IPS-20b (cell line): ENCODE measurements around the gene CCDC188.

Experiments used
- H3K27ac ChIP-seq: one replicate; pipeline ENCODE4 v1.5.1; 2013; ENCODE audit warnings: low read length
- H3K27me3 ChIP-seq: 2 replicates; pipeline ENCODE4 v1.6.1; 2013; ENCODE audit warnings: mild to moderate bottlenecking, low read length, inconsistent platforms; ENCODE audit not compliant: insufficient read depth
- H3K36me3 ChIP-seq: 2 replicates; pipeline ENCODE4 v1.6.1; 2013; ENCODE audit warnings: low read depth, mild to moderate bottlenecking, inconsistent platforms, low read length, moderate library complexity; ENCODE audit not compliant: insufficient read depth
- H3K4me1 ChIP-seq: 2 replicates; pipeline ENCODE4 v1.6.1; 2013; ENCODE audit warnings: mild to moderate bottlenecking, control low read depth, inconsistent platforms, low read length, moderate library complexity; ENCODE audit not compliant: insufficient read depth
- H3K4me3 ChIP-seq: 2 replicates; pipeline ENCODE4 v1.5.1; 2013; ENCODE audit warnings: mild to moderate bottlenecking, low read length, inconsistent platforms
- H3K9ac ChIP-seq: 2 replicates; pipeline ENCODE4 v1.6.1; 2013; ENCODE audit warnings: low read depth, mild to moderate bottlenecking, inconsistent platforms, low read length, moderate library complexity
- H3K9me3 ChIP-seq: 2 replicates; pipeline ENCODE4 v1.6.1; 2013; ENCODE audit warnings: mild to moderate bottlenecking, low read depth, low read length, inconsistent platforms; ENCODE audit not compliant: insufficient read depth

Gene CCDC188

DNA sequence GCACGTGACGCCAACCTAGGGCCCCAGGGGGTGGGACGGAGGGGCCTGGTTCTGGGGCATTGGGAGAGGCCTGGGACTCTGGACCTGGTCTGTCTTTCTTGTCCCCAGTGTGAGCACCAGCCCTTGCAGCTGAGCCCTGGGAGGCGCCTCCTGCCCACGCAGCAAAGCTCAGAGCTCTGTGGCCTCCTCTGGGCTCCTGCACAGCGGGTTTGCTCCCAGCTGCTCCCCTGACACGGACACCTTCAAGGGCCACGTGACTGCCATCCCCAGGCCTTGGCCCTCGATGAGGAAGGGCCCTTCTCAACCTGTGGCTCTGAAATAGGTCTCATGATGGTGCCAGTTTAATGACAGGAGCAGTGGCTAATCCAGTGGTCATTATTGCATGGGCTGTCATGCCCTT lies 31.5 kb upstream of the CCDC188 start:
- Histone ChIP-seq H3K4me1 (no peaks in the 10 kb centered on the region), H3K9me3 (no peaks in the 10 kb centered on the region), H3K9ac (no peak overlapping the region), H3K4me3 (no peak overlapping the region), H3K27me3 (no peaks in the 10 kb centered on the region), H3K27ac (no peak overlapping the region), H3K36me3 (no peaks in the 10 kb centered on the region)

DNA sequence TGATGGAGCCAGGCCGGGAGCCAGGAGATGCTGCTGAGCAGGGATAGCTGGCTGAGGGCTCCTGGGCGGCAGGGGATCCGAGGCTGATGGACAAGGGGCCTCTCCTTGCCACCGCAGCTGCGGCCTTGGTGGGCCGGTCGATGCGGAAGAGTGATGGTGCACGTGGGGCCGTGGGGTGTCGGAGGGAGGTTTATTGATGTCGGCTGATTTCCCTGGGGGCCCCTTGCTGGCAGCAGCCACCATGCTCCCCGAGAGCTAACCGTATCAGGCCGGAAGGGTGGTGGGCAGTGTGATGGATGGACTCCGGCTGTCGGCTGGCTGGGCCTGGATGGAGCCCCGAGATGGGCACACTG lies 31.0 kb upstream of the CCDC188 start:
- H3K36me3 ChIP-seq = no peaks in the 10 kb centered on the region
- no peaks in the 10 kb centered on the region for H3K27me3 ChIP-seq
- no peak overlapping the region for H3K27ac ChIP-seq
- no peaks in the 10 kb centered on the region for H3K4me1 ChIP-seq
- no peak overlapping the region for H3K4me3 ChIP-seq
- H3K9ac ChIP-seq = no peak overlapping the region
- no peaks in the 10 kb centered on the region for H3K9me3 ChIP-seq

DNA sequence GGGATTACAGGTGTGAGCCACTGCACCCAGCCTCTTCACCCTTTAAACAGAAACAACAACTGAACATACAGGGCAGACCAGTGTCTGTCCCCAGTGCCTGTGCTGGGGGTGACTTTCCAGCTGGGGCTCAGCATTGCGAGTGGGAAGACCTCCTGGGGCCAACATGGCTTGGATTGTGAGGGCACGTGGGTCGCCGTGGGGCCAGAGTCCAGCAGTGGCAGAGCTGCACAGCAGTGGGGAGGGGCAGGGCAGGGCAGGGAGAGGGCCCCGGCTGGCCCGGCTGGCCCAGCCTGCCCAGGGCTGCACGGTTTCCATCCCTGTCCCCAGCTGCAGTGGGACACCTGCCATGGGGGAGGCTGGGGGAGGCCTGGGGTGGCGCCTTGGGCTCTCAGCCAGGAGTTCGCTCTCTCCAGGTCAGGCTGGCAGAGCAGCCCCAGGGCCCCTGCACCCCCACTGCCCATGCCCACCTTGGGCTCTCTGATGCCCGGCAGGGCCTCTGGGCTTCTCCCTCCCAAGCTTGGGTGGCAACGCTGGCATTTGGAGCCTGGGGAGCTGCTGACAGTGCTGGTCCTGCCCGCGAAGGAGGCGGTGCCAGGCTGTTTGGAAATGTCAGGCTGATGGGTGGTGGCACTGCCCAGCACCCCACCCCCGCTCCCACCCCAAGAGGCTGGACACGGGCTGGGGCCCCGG lies 30.5 kb upstream of the CCDC188 start:
- H3K27me3 ChIP-seq = no peaks in the 10 kb centered on the region
- no peak overlapping the region for H3K4me3 ChIP-seq
- no peaks in the 10 kb centered on the region for H3K36me3 ChIP-seq
- no peak overlapping the region for H3K9ac ChIP-seq
- H3K9me3 ChIP-seq = no peaks in the 10 kb centered on the region
- no peaks in the 10 kb centered on the region for H3K4me1 ChIP-seq
- H3K27ac ChIP-seq = no peak overlapping the region

DNA sequence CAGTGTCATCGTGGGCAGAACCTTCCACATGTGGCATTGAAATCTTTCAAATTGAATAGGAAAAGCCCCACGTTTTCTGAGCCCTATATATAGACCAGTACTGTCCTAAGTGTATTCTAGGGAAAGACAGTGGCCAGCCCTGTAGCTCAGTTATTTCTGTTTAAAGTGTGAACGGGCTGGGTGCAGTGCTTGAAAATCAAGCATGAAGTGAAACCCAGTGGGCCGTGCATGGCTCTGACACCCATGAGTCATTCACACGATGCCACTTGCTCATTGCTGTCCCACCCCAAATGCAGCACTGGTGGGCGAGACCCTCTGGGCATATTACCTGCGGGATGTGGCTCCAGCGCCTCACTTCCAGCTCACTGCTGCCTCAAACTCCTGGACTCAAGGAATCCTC lies 29.8 kb upstream of the CCDC188 start:
- no peaks in the 10 kb centered on the region for H3K9me3 ChIP-seq
- H3K4me3 ChIP-seq = no peak overlapping the region
- no peaks in the 10 kb centered on the region for H3K36me3 ChIP-seq
- H3K27me3 ChIP-seq = no peaks in the 10 kb centered on the region
- no peak overlapping the region for H3K9ac ChIP-seq
- H3K4me1 ChIP-seq = no peaks in the 10 kb centered on the region
- H3K27ac ChIP-seq = no peak overlapping the region

DNA sequence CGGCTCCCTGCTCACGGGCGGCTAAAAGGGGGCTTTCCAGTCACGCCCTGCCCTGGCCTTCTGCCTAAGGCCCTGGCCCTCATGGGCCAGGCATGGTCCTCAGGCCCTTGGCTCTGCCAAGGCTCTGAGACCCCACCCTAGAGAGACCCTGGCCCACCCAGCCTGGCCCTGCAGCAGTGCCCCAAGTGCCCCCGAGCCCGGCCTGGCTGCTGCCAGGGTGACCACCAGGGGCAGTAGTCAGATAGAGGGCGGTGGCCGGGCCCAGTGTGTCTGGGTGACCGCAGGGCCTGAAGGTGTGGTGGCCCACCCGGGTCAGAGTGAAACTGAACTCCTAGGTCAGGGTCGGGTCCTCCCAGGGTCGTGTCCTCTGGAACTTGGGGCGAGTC lies 29.4 kb upstream of the CCDC188 start:
- Histone ChIP-seq H3K27ac (no peak overlapping the region), H3K9me3 (no peaks in the 10 kb centered on the region), H3K27me3 (no peaks in the 10 kb centered on the region), H3K9ac (no peak overlapping the region), H3K36me3 (no peaks in the 10 kb centered on the region), H3K4me3 (no peak overlapping the region), H3K4me1 (no peaks in the 10 kb centered on the region)

DNA sequence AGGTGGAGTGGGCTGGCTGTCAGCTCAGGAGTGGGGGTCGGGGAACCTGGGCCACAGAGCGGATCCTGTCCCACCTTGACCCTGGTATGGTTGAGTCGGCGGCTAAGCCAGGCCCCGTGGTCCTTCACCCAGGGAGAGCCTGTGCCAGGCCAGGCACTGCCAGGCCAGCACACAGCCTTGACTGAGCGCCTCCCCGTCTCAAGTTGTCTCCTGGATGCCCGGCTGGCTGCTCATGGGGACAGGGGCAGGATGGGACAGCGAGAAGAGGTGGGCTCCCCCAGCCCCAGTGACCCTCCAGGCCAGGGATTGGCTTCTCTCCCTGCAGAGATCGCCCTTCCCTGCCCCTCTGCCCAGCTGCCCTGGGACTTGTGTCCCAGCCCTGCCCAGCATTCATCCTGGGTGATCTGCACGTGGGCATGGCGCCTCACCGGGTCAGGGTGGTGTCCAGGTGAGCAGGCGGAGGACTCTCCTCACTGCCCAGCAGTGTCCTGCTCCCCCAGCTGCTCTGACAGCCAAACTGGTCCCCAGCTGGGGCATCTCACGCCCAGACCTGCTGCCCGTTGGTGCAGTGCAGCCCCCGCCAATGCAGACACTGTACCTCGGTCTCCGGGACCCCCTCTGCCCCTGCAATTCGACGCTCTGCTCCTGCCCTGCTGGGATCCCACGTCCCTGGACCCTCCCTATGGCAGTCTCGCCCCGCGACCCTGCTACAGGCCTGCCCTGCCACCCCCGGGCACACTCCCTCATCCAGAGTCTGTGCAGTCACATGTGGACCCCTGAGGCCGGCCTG lies 28.8 kb upstream of the CCDC188 start:
- Histone ChIP-seq H3K9ac (no peak overlapping the region), H3K9me3 (no peaks in the 10 kb centered on the region), H3K27ac (no peak overlapping the region), H3K27me3 (no peaks in the 10 kb centered on the region), H3K4me1 (no peaks in the 10 kb centered on the region), H3K4me3 (no peak overlapping the region), H3K36me3 (no peaks in the 10 kb centered on the region)

DNA sequence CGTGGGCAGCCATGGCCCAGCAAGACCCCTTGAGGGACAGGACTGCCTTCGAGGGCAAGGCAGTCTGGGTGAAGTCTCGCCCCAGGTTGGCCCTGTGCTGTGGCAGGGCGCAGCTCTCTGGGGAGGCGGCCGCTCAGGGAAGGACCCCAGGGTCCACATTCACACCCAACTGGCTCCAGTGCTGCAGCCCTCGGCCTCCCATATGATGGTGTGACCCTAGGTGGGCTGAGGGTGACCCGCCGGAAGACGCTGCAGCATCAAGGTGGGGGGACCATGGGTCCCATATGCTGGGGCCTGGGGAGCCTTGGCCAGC lies 28.0 kb upstream of the CCDC188 start:
- Histone ChIP-seq H3K27ac (no peak overlapping the region), H3K4me1 (no peaks in the 10 kb centered on the region), H3K9ac (no peak overlapping the region), H3K27me3 (no peaks in the 10 kb centered on the region), H3K36me3 (no peaks in the 10 kb centered on the region), H3K9me3 (no peaks in the 10 kb centered on the region), H3K4me3 (no peak overlapping the region)

DNA sequence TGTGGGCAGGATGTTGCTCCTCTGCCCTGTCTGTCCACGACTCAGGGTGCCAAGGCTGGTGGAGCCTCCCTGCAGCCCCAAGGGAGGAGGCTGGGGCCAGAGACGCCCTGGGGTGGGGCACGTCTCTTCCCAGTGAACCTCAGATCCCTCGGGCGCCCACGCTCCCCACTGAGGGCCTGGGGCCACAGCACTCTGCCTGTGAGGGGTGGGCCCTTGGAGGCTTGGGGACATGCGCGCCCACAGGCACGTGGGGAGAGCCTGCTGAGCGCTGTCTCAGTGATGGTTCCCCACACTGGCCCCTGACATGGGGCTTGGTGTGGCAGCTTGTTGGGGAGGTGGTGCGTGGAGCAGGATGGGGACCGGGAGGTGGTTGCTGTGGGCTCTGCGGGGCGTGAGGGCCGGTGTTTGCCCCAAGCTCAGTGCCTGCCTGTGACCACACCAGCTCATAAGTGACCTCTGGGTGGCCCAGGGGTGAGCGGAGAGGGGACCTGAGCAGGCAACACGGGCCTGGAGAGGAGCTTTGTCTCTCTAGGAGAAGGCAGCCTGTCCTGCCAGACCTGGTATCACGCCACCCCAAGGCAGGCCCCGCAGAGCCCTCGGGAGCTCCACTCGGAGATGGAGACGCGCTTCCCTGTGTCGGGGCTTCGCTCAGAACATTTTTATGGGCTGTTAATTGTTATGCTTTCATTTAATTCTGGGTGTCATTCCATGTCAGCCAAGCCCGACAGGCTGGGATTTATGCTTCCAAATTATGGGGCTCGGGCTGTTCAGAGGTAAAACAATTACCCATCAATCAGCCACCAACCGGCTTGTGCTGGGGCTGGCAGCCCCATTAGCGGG lies 27.4 kb upstream of the CCDC188 start:
- H3K4me3 ChIP-seq = no peak overlapping the region
- H3K9ac ChIP-seq = no peak overlapping the region
- no peaks in the 10 kb centered on the region for H3K9me3 ChIP-seq
- no peaks in the 10 kb centered on the region for H3K27me3 ChIP-seq
- H3K27ac ChIP-seq = no peak overlapping the region
- H3K4me1 ChIP-seq = no peaks in the 10 kb centered on the region
- no peaks in the 10 kb centered on the region for H3K36me3 ChIP-seq

DNA sequence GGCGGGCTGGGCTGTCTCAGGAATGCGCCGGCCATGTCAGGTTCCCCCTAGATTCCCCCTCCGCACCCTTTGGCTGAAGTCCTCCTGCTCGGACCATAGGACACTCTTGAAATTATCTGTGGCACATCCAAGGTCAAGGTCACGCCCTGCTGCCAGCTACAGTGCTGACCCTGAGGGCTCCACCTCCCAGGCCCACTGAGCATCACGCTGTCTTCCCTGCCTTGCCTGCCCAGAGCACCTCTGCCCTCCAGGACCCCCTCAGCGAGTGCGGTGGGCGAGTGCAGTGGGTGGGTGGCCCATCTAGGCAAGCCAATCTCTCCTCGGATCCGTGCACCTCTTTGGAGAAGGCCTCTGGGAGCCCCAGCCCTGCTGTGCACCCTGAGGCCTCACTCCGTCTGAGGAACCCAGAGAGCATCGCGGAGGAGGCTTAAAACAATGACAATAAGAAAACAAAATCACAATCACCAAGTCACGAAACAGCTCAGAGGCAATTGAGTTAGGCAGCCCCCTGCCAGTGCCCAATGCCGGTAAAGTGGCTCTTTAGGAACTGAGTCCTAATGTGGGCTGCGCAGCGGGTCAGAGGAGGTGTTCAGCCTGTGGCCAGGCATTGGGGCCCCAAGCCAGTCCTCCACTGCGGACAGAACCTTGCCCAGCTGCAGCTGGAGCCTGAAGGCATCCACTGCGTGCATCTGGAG lies 26.5 kb upstream of the CCDC188 start:
- Histone ChIP-seq H3K4me3 (no peak overlapping the region), H3K36me3 (no peaks in the 10 kb centered on the region), H3K27ac (no peak overlapping the region), H3K9me3 (no peaks in the 10 kb centered on the region), H3K27me3 (no peaks in the 10 kb centered on the region), H3K4me1 (no peaks in the 10 kb centered on the region), H3K9ac (no peak overlapping the region)

DNA sequence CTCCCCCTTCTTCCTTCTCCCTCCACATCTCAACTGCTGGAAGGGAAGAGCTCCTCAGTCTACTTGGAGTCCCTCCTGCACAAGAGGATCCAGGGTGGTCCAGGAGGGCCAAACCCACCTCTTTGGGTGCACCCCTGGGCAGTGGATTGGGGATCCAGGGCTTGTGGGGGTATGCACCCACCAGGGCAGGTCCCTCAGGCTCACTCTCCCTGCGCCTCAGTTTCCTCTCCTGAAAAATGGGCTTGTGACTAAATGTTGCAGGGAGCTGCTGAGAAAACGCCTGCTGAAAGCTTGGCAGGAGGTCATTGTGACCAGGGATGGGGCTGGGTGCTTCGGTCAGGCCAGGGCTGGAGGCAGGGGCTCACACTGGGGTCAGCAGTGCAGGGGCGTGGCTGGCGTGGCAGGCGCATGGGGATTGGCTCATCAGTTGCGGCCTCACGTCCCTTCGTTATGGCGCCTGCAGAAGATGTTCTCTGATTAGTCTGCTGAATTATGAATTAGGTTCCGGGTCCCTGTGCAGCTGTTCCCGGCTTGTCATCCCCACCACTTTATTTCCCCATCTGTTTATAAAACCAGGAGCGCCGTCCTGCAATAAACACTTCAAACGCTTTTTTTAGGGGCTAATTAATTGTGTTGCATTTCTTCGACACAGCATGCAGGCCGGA lies 25.7 kb upstream of the CCDC188 start:
- Histone ChIP-seq H3K4me3 (no peak overlapping the region), H3K27ac (no peak overlapping the region), H3K9ac (no peak overlapping the region), H3K4me1 (no peaks in the 10 kb centered on the region), H3K27me3 (no peaks in the 10 kb centered on the region), H3K9me3 (no peaks in the 10 kb centered on the region), H3K36me3 (no peaks in the 10 kb centered on the region)

DNA sequence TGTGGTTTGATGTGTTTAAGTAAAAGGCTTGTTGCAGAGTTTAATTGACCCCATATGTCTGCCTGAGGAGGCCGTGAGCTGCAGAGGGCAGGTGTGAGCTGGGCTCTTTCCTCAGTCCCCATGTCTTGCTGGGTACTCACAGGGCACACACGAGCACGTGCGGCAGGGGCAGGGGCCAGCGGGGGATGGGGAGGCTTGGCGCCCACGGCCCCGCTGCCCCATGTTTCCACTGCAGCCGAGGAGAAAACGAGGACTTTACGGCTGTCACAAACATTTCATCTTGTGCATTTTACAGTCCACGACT lies 24.7 kb upstream of the CCDC188 start:
- H3K27ac ChIP-seq = no peak overlapping the region
- H3K27me3 ChIP-seq = no peaks in the 10 kb centered on the region
- H3K36me3 ChIP-seq = no peaks in the 10 kb centered on the region
- no peaks in the 10 kb centered on the region for H3K4me1 ChIP-seq
- H3K9ac ChIP-seq = no peak overlapping the region
- H3K4me3 ChIP-seq = no peak overlapping the region
- H3K9me3 ChIP-seq = no peaks in the 10 kb centered on the region
